GM12878 (cell line): ENCODE data around the gene RBM8A. TPM values are rescaled to one million over a fixed set of nuclear protein-coding genes. Genes with fewer than 3 reads are reported as not detected.

Source experiments
- ATF2 ChIP-seq: IDR thresholded peaks from 2 replicates; pipeline ENCODE4 v1.6.1; 2012; ENCODE audit warnings: low read length, inconsistent platforms
- EED ChIP-seq: sonication (generic); IDR thresholded peaks from 2 replicates; pipeline ENCODE4 v1.6.1; 2016; ENCODE audit warnings: antibody characterized with exemption, low read depth
- FOS ChIP-seq: IDR thresholded peaks from 3 replicates; pipeline ENCODE4 v1.6.1; 2011; ENCODE audit warnings: borderline replicate concordance; ENCODE audit not compliant: insufficient read length; ENCODE audit errors: extremely low read depth
- IRF3 ChIP-seq: fragments of 450-650 bp; IDR thresholded peaks from 2 replicates; pipeline ENCODE4 v1.6.1; 2014; ENCODE audit warnings: mild to moderate bottlenecking
- MTA2 ChIP-seq: fragments of 450-650 bp; IDR thresholded peaks from 2 replicates; pipeline ENCODE4 v1.6.1; 2016; ENCODE audit warnings: low read depth, mild to moderate bottlenecking, moderate library complexity
- MYC ChIP-seq: IDR thresholded peaks from 2 replicates; pipeline ENCODE4 v1.6.1; 2011; ENCODE audit warnings: mild to moderate bottlenecking, low read length, moderate library complexity, inconsistent platforms; ENCODE audit not compliant: insufficient read depth, insufficient replicate concordance, insufficient read length, severe bottlenecking
- NBN ChIP-seq: fragments of 450-650 bp; IDR thresholded peaks from 2 replicates; pipeline ENCODE4 v1.6.1; 2016
- NFIC ChIP-seq: IDR thresholded peaks from 2 replicates; pipeline ENCODE4 v1.6.1; 2012; ENCODE audit warnings: low read depth, mild to moderate bottlenecking, inconsistent platforms, low read length, moderate library complexity
- NKRF ChIP-seq: fragments of 450-650 bp; conservative IDR thresholded peaks from 2 replicates; pipeline ENCODE4 v1.6.1; 2017; ENCODE audit warnings: mild to moderate bottlenecking, moderate library complexity
- PBX3 ChIP-seq: IDR thresholded peaks from 2 replicates; pipeline ENCODE4 v1.6.1; 2011; ENCODE audit warnings: mild to moderate bottlenecking, low read depth, low read length, moderate library complexity; ENCODE audit not compliant: insufficient replicate concordance
- RAD51 ChIP-seq: fragments of 450-650 bp; IDR thresholded peaks from 2 replicates; pipeline ENCODE4 v1.6.1; 2016; ENCODE audit warnings: moderate library complexity, mild to moderate bottlenecking, inconsistent platforms
- SMC3 ChIP-seq: IDR thresholded peaks from 2 replicates; pipeline ENCODE4 v1.6.1; 2011; ENCODE audit warnings: low read length, improper control_type of control experiment, borderline replicate concordance
- YBX1 ChIP-seq: fragments of 450-650 bp; IDR thresholded peaks from 2 replicates; pipeline ENCODE4 v1.6.1; 2016; ENCODE audit warnings: antibody characterized with exemption
- polyA plus RNA-seq, 11 experiments: library from polyadenylated mRNA; depleted of rRNA in 4 of 11; unstranded in 6 of 11; stranded (reverse) in 5 of 11; fragments of >200 nt; fragmentation: Nextera tagmentation in 4 of 11; fragmentation: Illumina TruSeq in 1 of 11; extraction: Ambion mirVana in 4 of 11; extraction: Trizol in 1 of 11; gene quantifications; 1 replicate in 1 of 11; 2 replicates in 10 of 11; pipeline versions ENCODE4 v1.2.1 to v1.2.3, GENCODE V29; 2011 to 2016; ENCODE audit warnings: inconsistent platforms in 2 of 11, missing spikeins in 2 of 11, low read depth in 1 of 11
- total RNA-seq, 4 experiments: library from RNA; depleted of rRNA in 3 of 4; stranded (reverse); fragments of >200 nt in 3 of 4; fragmentation: Illumina TruSeq in 1 of 4; extraction: Trizol in 1 of 4; gene quantifications; 2 replicates each; pipeline versions ENCODE4 v1.2.1 to v1.2.3, GENCODE V29; 2013 to 2021

Gene RBM8A
- total and polyA plus RNA-seq, 10 of the 15 experiments (the other 5 are each of a cell fraction or from before 2014, with no cell fraction given), result 110 to 1,248 (median 248) TPM

GRCh38 chr1:145897969-145898368, 29.3 kb downstream of the RBM8A start (continued):
- no peak for TF ChIP-seq PBX3
- TF ChIP-seq NKRF, result no peak
- TF ChIP-seq IRF3, result no peak
- no peak for TF ChIP-seq MTA2
- TF ChIP-seq FOS, result no peak
- no peak for TF ChIP-seq SMC3
- TF ChIP-seq ATF2, result no peak
- no peak for TF ChIP-seq EED
- no peak for TF ChIP-seq RAD51
- TF ChIP-seq MYC, result no peak
- TF ChIP-seq NBN, result no peak
- no peak for TF ChIP-seq NFIC
- TF ChIP-seq YBX1, result no peak
